CD4-positive, alpha-beta T cell treated with Interleukin-15 for 4 hours (primary cell): ENCODE measurements around the gene FNDC3B.
A peak's percentile ranks its signal among the peaks of the same experiment; 100 is the strongest.

ENCODE experiments used
- DNase-seq: peaks from one replicate; pipeline ENCODE4 v3.0.0-alpha.2; 2020; ENCODE audit warnings: low spot score

The FNDC3B gene

GRCh38 chr3:172136330-172136729 is 97.0 kb downstream of the FNDC3B start:
- no peak for DNase-seq

GRCh38 chr3:172137287-172138192 is 98.2 kb downstream of the FNDC3B start:
- DNase-seq = no peak

GRCh38 chr3:172138193-172138537 is 98.8 kb downstream of the FNDC3B start:
- no peak for DNase-seq

- peak; percentile 40 for DNase-seq
Observed at GRCh38 chr3:172138792-172139507, 99.6 kb downstream of the FNDC3B start.

GRCh38 chr3:172139528-172140276 is 100.3 kb downstream of the FNDC3B start:
- DNase-seq = no peak

- no peak for DNase-seq
Observed at GRCh38 chr3:172140499-172141391, 101.4 kb downstream of the FNDC3B start.

- DNase-seq = no peak
Observed at GRCh38 chr3:172142051-172142863, 102.9 kb downstream of the FNDC3B start.

GRCh38 chr3:172142864-172143451 is 103.6 kb downstream of the FNDC3B start:
- no peak for DNase-seq

- no peak for DNase-seq
Observed at GRCh38 chr3:172143739-172144497, 104.5 kb downstream of the FNDC3B start.

GRCh38 chr3:172144601-172145000 is 105.2 kb downstream of the FNDC3B start:
- no peak for DNase-seq

GRCh38 chr3:172145031-172145686 is 105.8 kb downstream of the FNDC3B start:
- no peak for DNase-seq

- DNase-seq = no peak
Observed at GRCh38 chr3:172146349-172146748, 107.0 kb downstream of the FNDC3B start.

- DNase-seq = no peak
Observed at GRCh38 chr3:172147113-172147818, 107.9 kb downstream of the FNDC3B start.

- DNase-seq = no peak
Observed at GRCh38 chr3:172148241-172148640, 108.9 kb downstream of the FNDC3B start.

- no peak for DNase-seq
Observed at GRCh38 chr3:172148702-172149565, 109.6 kb downstream of the FNDC3B start.

GRCh38 chr3:172150268-172150667 is 110.9 kb downstream of the FNDC3B start:
- no peak for DNase-seq

- DNase-seq = no peak
Observed at GRCh38 chr3:172150913-172151650, 111.7 kb downstream of the FNDC3B start.
